GM23248 (cell line): ENCODE results near the gene PRMT5.
"Not testable (repeated sequence)": the region's sequence is repeated elsewhere in the genome, so short reads cannot be mapped to it uniquely, and the experiment has no call there.

ENCODE experiments used
- EZH2 ChIP-seq: fragments of 200-600 bp; sonication (generic); IDR thresholded peaks from 2 replicates; pipeline ENCODE4 v1.6.1; 2018; ENCODE audit warnings: antibody characterized with exemption, mild to moderate bottlenecking; ENCODE audit not compliant: insufficient read depth, poor library complexity, severe bottlenecking
- EZH2phosphoT487 ChIP-seq: fragments of 200-600 bp; sonication (generic); IDR thresholded peaks from 2 replicates; pipeline ENCODE4 v1.6.1; 2018; ENCODE audit warnings: antibody characterized with exemption, moderate library complexity, mild to moderate bottlenecking, low read depth; ENCODE audit not compliant: insufficient read depth

GRCh38 chr14:22914836-22915235 lies 14.3 kb downstream of the PRMT5 start:
- TF ChIP-seq EZH2phosphoT487, EZH2: not testable (repeated sequence)
